SU-DHL-6 (cell line): ENCODE measurements around the gene KIF18A.
"Not testable (repeated sequence)": the region's sequence is repeated elsewhere in the genome, so short reads cannot be mapped to it uniquely, and the experiment has no call there.

Experiments
- H2AFZ ChIP-seq: fragments of 200-600 bp; sonication (generic); 2 replicates; pipeline ENCODE4 v1.6.1; 2014; ENCODE audit warnings: low read depth, mild to moderate bottlenecking, moderate library complexity, mixed read lengths, antibody characterized with exemption, low read length; ENCODE audit not compliant: severe bottlenecking
- H3F3A ChIP-seq: fragments of 200-600 bp; shearing (Covaris generic); 2 replicates; pipeline ENCODE4 v1.6.0; 2016; ENCODE audit warnings: antibody characterized with exemption, mild to moderate bottlenecking; ENCODE audit not compliant: insufficient read depth
- H3K27ac ChIP-seq: fragments of 200-600 bp; sonication (generic); 2 replicates; pipeline ENCODE4 v1.5.1; 2016; ENCODE audit warnings: low read depth, mild to moderate bottlenecking, low read length, moderate library complexity, mixed read lengths
- H3K27me3 ChIP-seq: fragments of 200-600 bp; sonication (generic), shearing (Covaris generic); 2 replicates; pipeline ENCODE4 v1.6.0; 2014; ENCODE audit warnings: mild to moderate bottlenecking, low read length
- H3K36me3 ChIP-seq: fragments of 200-600 bp; sonication (generic); 2 replicates; pipeline ENCODE4 v1.6.1; 2014; ENCODE audit warnings: mild to moderate bottlenecking, low read length, mixed read lengths
- H3K4me2 ChIP-seq: fragments of 300-600, 200-600 bp; shearing (Covaris generic), sonication (generic); 2 replicates; pipeline ENCODE4 v1.6.0; 2014; ENCODE audit warnings: low read length, low read depth, mild to moderate bottlenecking; ENCODE audit not compliant: poor library complexity, severe bottlenecking
- H3K4me3 ChIP-seq: fragments of 200-600 bp; sonication (generic); 2 replicates; pipeline ENCODE4 v1.5.1; 2014; ENCODE audit warnings: antibody characterized with exemption, low read length, mild to moderate bottlenecking, mixed read lengths; ENCODE audit not compliant: insufficient read depth, poor library complexity, severe bottlenecking
- H3K79me2 ChIP-seq: fragments of 200-600 bp; sonication (generic); 2 replicates; pipeline ENCODE4 v1.6.1; 2014; ENCODE audit warnings: mild to moderate bottlenecking, low read length, moderate library complexity; ENCODE audit not compliant: insufficient read depth
- H3K9ac ChIP-seq: fragments of 200-600 bp; sonication (generic); 2 replicates; pipeline ENCODE4 v1.7.0; 2014; ENCODE audit warnings: mild to moderate bottlenecking, low read length
- H3K9me2 ChIP-seq: fragments of 200-600 bp; sonication (generic); replicated peaks from 2 replicates; pipeline ENCODE4 v1.6.1; 2014; ENCODE audit warnings: low read length; ENCODE audit not compliant: insufficient read depth
- H3K9me3 ChIP-seq: fragments of 200-600 bp; sonication (generic); 2 replicates; pipeline ENCODE4 v1.6.1; 2014; ENCODE audit warnings: low read length, mixed read lengths; ENCODE audit not compliant: insufficient read depth
- H4K20me1 ChIP-seq: fragments of 200-600 bp; sonication (generic); 2 replicates; pipeline ENCODE4 v1.6.1; 2014; ENCODE audit warnings: low read depth, mild to moderate bottlenecking, antibody characterized with exemption, low read length, moderate library complexity, mixed read lengths
- CTCF ChIP-seq: fragments of 200-600 bp; sonication (generic); IDR thresholded peaks from one replicate; pipeline ENCODE4 v1.5.1; 2017; ENCODE audit warnings: antibody characterized with exemption, mild to moderate bottlenecking, low read length, moderate library complexity; ENCODE audit not compliant: insufficient read depth, poor library complexity, severe bottlenecking
- EZH2phosphoT487 ChIP-seq: fragments of 200-600 bp; sonication (generic), shearing (Covaris generic); conservative IDR thresholded peaks from 2 replicates; pipeline ENCODE4 v1.6.1; 2018; ENCODE audit warnings: mild to moderate bottlenecking, antibody characterized with exemption, low read length, moderate library complexity, mixed read lengths

The KIF18A gene

DNA sequence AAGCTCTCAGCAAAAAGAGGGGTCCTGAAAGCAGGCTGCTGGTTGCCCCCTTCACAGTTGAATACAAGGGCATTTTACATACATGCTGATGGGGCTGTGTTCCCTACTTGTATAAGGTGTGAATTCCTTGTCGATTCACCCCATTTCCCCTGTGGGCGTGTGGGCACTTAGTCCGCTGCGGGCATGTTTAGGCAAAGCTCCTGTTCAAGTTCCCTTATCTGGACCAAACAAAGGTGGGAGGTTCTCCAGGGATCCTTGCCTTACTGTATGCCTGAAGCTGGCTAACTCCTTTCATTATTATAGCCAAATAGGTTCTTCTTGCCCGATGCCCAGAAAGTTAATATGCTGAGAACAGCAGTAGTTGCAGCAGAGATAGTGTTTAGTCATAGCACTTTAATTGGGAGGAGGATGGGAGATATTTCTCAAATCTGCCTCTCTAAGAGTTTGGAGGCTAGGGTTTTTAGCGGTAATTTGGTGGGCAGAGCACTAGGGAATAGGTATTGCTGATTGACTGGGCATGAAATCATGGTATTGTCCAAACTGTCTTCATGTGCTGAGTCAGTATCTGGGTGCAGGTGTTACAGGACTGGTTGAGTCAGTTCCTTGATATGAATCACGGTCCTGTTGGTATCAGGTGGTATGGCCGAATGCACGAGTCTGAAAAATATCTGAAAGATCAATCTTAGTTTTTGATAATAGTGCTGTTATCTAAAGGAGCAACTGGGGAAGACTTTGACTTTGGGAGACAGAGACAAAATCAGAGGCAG lies 32.9 kb upstream of the KIF18A start:
- Histone ChIP-seq H3K27me3 (no peaks in the 10 kb centered on the region), H3K9ac (no peak overlapping the region), H2AFZ (no peak overlapping the region), H3K36me3 (peaks cover 21% of the 10 kb centered on the region), H3K4me3 (no peak overlapping the region), H4K20me1 (no peaks in the 10 kb centered on the region), H3K4me2 (no peak overlapping the region), H3K79me2 (no peaks in the 10 kb centered on the region), H3K9me3 (peaks cover 49% of the 10 kb centered on the region), H3K27ac (no peak overlapping the region), H3F3A (no peaks in the 10 kb centered on the region), H3K9me2 (no peaks in the 10 kb centered on the region)
- TF ChIP-seq EZH2phosphoT487 (no peak), CTCF (no peak)

GRCh38 chr11:28139841-28140415 lies 32.0 kb upstream of the KIF18A start:
- peaks cover 57% of the 10 kb centered on the region for H3K9me3 ChIP-seq
- H4K20me1 ChIP-seq: no peaks in the 10 kb centered on the region
- H3K36me3 ChIP-seq: peaks cover 28% of the 10 kb centered on the region
- no peak overlapping the region for H3K4me2 ChIP-seq
- TF ChIP-seq CTCF (no peak), EZH2phosphoT487 (no peak)
- no peaks in the 10 kb centered on the region for H3F3A ChIP-seq
- no peaks in the 10 kb centered on the region for H3K27me3 ChIP-seq
- H3K4me3 ChIP-seq: no peak overlapping the region
- no peak overlapping the region for H3K9ac ChIP-seq
- H3K79me2 ChIP-seq: no peaks in the 10 kb centered on the region
- no peak overlapping the region for H2AFZ ChIP-seq
- no peaks in the 10 kb centered on the region for H3K9me2 ChIP-seq
- H3K27ac ChIP-seq: no peak overlapping the region

- H3K27me3 ChIP-seq: no peaks in the 10 kb centered on the region
- H3K9me2 ChIP-seq: no peaks in the 10 kb centered on the region
- H3K9ac ChIP-seq: no peak overlapping the region
- peaks cover 41% of the 10 kb centered on the region for H3K36me3 ChIP-seq
- no peak for TF ChIP-seq EZH2phosphoT487
- H3K4me2 ChIP-seq: no peak overlapping the region
- no peak overlapping the region for H2AFZ ChIP-seq
- H4K20me1 ChIP-seq: no peaks in the 10 kb centered on the region
- H3K4me3 ChIP-seq: no peak overlapping the region
- peaks cover 71% of the 10 kb centered on the region for H3K9me3 ChIP-seq
- H3K79me2 ChIP-seq: no peaks in the 10 kb centered on the region
- no peaks in the 10 kb centered on the region for H3F3A ChIP-seq
- no peak overlapping the region for H3K27ac ChIP-seq
Observed at GRCh38 chr11:28137832-28138231, 29.9 kb upstream of the KIF18A start.

DNA sequence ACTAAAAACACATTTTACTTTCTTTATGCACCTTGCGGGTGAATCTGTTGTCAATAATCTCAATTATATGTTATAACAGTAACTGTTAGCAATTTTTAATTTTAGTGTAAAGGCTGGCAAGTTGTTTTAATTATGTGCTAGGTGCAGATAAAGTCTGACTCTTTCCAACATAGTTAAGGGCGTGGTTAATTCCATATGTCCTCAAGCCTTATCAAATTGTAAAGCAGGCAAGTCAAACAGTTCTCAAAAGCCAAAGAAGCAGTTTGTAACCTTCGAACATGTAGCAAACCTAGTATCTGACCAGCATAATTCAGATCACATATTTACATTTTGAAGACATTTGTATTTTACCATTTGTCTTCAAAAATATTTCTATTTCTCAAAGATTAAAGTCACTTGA lies 29.4 kb upstream of the KIF18A start:
- H3K4me2 ChIP-seq: no peak overlapping the region
- TF ChIP-seq EZH2phosphoT487: no peak
- TF ChIP-seq CTCF: no peak
- H3K27ac ChIP-seq: no peak overlapping the region
- H3K36me3 ChIP-seq: peaks cover 41% of the 10 kb centered on the region
- no peaks in the 10 kb centered on the region for H3K27me3 ChIP-seq
- H3K79me2 ChIP-seq: no peaks in the 10 kb centered on the region
- H4K20me1 ChIP-seq: no peaks in the 10 kb centered on the region
- H3K9me3 ChIP-seq: peaks cover 71% of the 10 kb centered on the region
- H3K9ac ChIP-seq: no peak overlapping the region
- no peak overlapping the region for H2AFZ ChIP-seq
- H3K9me2 ChIP-seq: no peaks in the 10 kb centered on the region
- H3K4me3 ChIP-seq: no peak overlapping the region
- no peaks in the 10 kb centered on the region for H3F3A ChIP-seq

GRCh38 chr11:28136157-28136556 lies 28.2 kb upstream of the KIF18A start:
- Histone ChIP-seq H3K36me3 (peaks cover 41% of the 10 kb centered on the region), H3K9me3 (peaks cover 70% of the 10 kb centered on the region)
- H3K4me2 ChIP-seq: not testable (repeated sequence)

More at GRCh38 chr11:28136157-28136556, 28.2 kb upstream of the KIF18A start:
- not testable (repeated sequence) for H3K27me3 ChIP-seq, H3K9me2 ChIP-seq, H3K27ac ChIP-seq, H4K20me1 ChIP-seq, H3K4me3 ChIP-seq, H2AFZ ChIP-seq, H3K9ac ChIP-seq, H3K79me2 ChIP-seq, H3F3A ChIP-seq
